ENCODE measurements around the gene LIMS1.

The LIMS1 gene

DNA sequence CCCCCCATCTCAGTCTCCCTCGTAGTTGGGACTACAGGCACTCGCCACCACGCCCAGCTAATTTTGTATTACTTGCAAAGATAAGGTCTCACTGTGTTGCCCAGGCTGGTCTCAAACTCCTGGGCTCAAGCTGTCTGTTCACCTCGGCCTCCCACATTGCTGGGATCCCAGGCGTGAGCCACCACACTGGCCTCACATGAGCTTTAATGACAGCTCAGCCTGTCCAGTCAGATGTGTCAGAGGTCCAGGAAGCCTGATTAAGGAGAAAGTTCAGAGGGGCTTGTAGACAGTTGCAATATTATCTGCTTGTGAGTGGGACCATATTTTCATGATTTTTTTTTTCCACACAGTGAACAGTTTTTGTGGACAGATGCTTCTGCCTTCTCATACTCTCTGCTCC is 82.0 kb downstream of the LIMS1 start:
- no peak for DNase-seq

DNA sequence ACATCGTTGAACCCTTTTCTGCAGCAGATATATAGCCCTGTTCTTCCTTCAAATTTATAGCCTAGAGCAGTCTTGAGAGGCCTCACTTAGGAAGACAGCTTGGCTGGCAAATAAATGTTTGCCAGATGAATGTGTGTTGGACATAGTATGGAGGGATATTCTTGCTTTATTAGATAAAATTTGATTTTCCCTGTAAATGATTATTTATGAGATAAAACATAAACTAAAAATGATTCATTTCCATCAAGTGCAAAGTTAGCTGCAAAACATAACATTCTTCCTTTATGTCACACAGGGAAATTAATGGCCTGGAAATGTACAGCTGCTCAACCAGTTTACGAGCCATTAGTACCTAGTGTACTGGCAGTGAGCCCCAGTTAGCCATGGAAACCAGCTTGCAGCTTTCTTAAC is 82.5 kb downstream of the LIMS1 start:
- peak; percentile 64 for DNase-seq

DNA sequence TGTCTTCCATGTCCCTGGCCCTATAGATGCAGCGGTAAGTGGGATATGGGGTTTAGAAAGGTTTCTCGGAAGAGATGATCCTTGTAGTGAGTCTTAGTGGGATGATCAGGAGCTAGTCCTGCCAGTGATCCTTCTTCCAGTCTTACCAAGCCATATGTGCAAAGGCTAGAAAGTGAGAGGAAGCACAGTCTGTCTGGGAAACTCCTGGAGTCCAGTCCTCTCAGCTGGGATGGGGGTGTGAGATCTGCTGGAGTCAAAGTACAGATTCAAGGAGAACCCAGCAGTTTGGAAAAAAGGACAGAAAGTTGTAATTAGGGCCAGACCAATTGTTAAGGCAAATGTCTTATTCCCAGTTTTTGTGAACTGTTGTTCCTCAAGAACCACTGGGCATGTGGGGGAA is 83.3 kb downstream of the LIMS1 start:
- DNase-seq, result no peak

DNA sequence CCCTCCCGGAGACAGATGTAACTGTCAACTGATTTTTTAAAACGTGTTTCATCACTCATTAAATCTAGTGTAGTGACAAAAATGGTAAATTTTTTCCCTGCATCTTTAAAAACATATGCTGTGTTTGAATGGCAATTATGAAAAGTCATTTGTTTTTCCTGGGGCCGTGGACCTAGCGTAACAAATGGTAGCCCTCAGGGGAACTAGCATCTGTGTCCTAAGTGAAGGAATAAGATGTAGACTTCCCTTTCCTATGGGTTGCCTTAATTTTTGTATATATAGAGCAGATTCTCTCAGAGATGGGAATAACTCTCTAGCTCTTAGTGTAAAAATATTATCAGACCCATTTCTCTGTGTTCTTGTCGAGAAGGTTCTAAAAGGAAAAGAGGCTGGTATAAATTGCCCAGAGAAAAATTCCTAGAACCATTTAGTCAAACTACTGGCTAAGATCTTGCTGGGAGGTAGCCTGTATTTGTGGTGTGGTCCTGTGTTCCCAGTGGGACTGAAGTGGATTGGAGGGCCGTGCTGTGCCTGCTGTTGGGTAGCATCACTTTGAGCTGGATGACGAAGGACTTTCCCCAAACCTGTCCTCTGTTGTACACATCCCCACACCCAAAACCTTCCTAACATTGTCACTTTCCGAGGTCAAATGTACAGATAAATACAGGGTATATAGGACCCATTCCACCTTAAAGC is 85.8 kb downstream of the LIMS1 start:
- no peak for DNase-seq

DNA sequence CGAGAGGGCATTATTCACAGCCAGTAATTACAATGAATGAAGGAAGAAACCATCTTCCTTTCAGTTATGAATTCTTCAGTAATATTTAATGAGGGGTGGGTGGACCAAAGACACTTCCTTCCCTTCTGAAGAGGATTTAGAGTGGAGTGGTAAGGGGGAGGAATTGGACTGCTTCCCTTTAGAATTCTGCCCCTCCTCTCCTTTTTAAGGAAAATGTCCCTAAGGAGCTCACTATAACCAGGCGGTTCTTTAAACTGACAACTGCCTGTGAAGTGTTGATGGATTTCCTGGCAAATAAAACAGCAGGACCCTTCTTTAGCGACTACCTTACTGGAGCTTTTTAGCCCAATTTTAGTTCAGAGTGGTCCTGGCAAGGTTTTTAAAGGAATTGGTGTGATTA is 86.4 kb downstream of the LIMS1 start:
- DNase-seq, result no peak

DNA sequence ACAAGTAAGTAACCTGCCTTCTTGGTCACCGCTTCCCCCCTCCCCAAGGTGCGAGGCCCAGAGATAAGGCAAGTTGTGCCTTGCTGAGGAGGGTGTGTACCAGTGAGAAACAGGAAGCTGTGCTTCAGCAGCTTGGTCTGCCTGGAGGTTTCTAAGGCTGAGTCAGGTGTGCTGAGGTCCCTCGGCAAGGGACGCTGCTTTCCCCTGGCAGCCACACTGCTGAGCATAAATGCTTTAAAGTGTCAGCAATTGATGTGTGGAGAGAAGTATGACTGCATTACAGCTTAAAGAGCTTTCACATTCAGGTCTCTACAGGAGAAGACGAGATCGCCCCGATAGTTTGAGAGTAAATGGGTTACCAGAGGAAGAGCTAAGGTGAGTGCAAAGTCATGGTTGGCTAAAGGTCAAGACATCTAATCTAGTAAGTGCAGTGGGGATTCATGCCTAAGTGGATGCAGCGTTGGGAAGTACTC is 86.9 kb downstream of the LIMS1 start:
- no peak for DNase-seq

DNA sequence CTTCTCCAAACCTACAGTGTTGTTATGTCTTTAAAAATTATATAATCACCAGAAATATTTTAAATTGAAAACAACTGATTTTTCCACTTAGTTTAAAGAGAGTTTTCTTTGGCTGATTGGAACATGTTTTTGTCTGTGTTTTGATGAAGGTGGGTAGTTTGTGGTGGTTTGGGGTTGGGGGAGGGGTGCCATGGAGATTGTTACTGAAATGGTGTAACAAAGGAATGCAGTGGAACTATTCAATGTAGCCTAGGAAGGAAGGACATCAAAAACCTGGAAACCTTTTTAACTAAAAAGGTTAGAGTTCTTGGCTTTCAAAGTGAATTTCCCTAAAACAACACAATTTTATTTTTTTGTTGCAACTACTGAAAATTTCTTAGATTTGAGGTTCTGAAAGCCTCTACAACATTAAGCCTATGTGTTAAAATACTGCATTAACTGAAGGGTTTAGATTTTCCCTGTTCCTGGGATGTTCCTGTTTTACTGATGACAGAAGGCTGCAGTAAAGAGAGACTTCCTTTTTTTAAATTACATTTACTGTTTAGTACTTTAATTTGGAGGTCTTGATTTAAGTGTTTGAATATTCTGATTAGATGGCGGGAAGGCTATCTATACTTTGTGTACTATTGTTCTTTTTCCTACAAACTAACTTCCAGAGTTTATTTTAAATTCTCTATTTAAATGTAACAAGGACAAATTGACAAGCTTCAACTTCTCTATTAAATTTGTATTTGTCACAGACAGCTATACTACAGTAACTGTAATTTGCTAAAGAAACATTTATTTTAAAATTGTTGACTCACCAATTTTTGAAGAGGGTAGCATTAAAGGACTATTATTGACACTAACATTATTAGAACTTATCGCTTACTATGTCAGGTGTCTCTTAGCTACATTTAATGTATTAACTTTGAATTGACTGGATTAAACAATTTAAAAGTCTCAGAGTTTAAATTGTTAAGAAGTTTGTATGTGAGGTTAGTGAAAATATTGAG is 87.7 kb downstream of the LIMS1 start:
- no peak for DNase-seq

DNA sequence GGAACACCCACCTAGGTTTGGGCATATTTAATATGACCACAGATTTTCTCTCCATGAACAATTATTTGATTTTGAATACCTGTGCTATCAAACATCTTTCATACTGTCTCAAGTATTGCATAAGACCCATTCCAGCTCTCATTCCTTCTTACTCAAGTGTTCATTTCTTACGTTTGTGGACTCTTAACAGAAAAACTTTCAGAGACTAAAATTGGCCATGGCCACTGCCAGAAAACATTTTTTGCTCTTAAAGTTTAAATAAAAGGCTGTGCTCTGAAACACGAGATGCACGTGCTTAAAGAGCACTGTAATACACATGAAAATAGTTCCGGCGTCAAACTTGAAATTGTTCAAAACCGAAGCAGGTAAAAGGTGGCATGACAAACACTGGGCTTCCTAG is 89.3 kb downstream of the LIMS1 start:
- DNase-seq, result no peak

DNA sequence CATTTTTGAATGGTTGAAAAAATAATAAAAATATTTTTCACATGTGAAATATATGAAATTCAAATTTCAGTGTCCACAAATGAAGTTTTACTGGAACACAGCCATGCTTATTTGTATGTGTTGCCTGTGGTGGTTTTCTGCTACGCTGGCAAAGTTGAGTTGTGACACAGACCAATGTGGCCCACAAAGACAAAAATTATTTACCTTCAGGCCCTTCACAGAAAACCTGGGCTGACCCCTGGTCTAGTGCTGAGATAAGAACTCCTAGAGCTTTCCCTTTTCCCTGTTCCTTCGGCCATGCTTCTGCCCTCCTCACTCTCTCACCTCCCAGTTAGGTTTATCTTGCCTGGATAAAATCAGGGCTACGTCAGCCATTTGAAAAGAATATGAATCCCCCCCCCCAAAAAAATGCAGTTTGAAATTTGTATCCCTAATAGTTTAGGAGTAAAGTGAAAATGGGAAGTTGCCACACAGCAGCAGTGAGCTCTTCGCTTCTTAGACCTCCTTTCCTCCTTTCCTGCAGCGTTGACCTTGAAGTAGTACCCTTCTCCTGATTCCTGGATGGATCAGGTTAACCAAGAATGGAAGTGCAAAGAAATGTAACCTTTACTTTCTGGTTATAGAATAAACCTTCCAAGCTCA is 91.0 kb downstream of the LIMS1 start:
- no peak for DNase-seq

DNA sequence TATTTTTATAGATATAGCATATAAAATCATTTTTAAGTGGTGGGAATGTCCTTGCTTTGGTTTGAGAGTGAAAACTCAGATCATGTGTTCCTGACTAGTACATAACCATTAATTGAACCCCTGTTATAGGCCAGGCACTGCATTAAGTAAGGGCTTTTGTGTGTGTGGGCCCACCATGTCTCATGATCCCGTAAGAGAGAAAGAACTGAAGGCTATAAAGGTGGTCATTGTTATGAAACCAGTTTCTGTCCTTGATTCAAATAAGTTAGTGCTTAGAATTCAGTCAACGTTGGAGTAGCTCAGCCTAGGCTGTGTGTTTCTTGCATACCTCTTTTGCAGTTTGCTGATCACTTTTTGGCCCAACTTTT is 91.5 kb downstream of the LIMS1 start:
- DNase-seq, result no peak

DNA sequence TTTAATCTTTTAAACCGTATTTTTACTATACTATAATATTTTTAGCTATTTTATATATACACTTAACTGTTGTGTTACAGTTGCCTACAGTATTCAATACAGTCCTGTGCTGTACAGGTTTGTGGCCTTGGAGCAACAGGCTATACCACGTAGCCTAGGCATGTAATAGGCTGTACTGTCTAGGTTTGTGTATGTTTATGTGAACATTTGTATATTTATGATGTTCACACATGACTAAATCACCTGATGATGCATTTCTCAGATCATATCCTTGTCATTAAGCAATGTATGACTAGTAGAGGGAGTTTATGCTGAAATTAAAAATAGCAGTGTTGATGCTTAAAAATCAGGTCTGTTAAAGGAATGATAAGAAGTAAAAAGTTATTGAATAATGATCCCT is 92.7 kb downstream of the LIMS1 start:
- DNase-seq, result no peak

DNA sequence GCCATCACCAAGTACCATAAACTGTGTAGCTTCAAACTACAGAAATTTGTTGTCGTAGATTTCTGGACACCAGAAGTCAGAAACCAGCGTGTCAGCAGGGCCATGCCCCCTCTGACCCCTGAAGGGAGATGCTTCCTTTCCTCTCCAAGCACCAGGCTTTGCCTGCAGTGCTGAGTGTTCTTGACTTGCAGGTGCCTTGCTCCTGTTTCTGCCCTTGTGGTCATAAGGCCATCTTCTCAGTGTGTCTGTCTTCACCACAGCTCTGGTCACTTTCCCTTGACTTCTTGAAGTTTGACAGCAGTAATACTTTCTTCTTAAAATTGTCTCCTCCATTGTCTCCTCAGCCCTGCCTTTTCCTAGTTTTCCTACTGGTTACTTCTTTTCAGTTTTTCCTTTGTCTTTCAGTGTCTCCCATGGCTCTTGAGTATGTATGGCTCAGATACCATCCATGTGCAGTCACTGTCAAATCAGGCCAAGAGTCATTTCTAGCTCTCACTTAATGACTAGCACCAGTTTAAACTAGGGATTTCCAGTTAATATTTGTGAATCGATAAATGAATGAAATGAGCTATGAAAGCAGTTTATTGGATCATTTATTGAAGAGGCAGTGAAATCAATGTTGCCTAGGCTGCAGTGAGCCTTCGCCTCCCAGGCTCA is 93.8 kb downstream of the LIMS1 start:
- DNase-seq, result no peak

DNA sequence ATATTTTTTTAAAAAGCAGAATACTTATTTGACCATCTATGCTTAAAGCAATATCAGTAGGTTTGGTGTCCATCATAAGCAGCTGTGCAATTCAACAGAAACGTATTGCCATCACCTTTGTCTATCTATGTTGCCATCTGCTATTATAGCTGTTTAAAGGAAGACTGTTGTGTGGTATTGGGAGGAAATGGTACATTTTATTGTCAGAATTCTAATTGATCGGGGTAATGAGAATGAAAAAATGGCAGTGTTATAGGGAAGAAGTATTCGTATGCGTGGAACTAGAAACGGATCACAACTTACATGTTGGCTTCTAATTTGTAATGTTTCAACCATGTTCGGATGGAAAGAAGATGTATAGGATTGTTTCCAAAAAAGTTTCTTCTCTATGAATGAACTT is 94.7 kb downstream of the LIMS1 start:
- DNase-seq, result no peak

DNA sequence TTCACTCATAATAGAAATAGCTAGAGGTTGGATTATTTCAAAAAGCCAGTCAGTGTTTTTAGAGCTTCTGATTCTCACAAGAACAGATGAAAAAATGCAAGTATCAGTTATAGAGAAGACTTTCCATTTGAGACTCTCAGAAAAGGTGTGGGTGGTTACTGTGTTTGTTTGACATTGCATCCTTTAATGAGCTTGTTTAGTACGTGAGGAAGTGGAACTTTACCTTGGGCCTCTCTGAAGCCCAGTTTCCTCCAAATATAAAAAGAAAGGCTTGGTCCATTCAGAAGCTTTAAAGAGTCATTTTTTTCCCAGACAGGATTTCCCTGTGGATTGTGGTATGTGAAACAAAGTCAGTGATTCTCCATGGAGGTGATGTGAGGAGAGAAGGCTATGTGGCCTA is 95.1 kb downstream of the LIMS1 start:
- no peak for DNase-seq

DNA sequence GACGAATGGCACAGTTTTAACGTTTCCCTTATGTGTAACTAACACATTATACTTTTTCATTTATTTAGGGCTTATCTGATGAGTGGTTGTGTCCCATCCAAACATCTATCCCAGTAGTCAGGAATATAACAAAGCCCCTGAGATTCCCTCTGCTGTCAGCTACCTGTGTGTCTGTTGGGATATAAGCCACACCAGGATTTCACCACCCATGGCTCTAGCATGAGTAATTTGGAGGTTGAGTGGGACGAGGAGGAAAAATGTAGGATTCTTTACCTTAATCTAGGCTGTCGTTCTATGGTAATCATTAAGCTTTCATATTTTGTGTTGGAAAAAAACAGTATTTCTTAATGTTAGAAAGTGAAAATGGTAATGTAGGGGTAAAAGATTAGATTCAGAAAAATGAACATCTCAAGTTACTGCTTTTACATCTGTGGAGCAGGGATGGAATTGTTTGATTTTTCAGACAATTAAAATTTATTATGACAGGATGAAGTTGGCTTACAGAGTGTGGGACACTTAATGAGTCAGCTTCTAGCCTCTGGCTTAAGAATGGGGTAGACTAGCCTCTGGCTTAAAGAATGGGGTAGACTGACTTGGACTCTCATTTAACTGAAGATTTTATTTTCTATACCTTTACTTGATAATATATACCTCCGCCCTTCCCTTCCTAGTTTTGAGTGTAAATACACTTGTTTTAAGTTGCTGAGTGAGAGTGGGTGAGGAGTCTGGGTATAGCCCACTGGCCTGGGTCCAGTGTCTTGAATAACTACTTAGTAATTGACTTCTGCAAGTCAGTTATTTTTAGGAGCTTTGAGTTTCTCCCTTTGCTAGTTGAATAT is 96.5 kb downstream of the LIMS1 start:
- no peak for DNase-seq

DNA sequence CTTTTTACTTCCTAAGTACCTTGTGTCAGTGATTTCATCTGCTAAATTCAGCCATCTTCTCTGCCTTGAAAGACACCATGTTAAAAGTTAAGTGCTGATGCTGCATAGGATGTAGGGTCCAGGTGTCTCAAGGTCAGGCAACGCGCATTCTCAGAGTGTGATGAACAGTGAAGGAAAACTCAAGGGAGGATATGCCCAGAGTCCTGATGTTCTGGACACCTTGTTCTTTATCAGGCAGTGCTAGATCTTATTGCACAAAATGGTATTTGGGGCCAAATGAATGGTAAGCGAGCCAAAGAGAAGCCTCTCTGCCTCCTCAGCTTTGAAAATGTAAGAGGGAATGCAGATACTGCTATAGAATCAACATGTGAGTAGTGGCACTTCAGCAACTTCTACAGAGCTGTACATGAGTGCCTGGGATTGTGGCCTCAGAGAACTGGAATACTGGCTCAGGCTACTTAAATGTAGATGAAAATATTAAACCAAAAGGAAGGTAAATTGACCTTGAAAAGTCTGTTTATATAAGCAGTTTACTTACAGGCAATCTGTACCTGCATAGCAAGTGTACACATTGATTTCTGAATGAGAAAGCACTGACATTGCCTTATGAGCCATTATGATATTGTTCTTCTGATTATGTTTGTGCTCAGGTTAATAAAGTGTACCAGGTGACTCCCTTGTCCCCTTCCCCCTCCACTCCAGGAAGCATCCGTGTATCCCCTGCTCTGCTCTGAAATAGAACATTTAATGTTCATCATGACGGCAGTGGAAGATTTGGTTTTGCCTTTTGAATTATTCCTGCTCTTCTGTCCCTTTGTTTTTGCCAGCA is 98.3 kb downstream of the LIMS1 start:
- peak; percentile 85 for DNase-seq

DNA sequence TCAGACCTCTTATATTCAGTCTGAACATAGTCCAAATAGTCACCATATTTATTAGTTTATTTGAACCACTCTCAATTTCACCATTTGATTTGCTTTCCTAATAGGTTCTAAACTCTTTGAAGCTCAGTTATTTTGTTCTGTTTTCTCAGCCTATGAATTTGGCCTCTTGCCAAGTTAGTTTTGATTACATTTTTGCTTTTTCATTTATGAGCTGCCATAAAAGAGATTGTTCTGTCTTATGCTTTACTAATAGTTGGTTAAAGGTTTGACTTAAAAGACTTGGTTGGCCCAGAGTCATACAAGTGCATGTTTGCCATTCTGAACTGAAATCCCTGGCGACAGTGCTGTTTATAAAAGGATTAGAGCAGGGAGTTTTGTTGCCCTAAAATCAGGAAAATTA is 99.1 kb downstream of the LIMS1 start:
- DNase-seq, result no peak

DNA sequence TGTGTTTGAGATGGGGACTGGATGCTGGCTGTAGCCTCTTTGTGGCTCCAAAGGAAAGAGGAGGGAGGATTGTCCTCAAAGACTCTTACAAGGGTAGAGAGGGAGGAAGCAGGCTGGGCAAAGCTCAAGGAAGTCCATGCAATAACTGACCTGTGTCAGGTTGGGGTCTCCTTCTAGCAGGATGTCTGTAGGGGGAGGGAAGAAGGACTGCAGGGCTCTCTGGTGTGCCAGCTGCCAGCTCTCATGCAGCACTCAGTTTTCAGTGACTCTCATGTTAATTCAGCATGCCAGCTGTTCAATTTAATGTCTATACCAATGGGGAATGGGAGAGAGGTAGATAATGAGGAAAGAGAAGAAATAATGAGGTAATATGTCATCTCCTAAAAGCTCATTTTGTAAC is 99.7 kb downstream of the LIMS1 start:
- no peak for DNase-seq

DNA sequence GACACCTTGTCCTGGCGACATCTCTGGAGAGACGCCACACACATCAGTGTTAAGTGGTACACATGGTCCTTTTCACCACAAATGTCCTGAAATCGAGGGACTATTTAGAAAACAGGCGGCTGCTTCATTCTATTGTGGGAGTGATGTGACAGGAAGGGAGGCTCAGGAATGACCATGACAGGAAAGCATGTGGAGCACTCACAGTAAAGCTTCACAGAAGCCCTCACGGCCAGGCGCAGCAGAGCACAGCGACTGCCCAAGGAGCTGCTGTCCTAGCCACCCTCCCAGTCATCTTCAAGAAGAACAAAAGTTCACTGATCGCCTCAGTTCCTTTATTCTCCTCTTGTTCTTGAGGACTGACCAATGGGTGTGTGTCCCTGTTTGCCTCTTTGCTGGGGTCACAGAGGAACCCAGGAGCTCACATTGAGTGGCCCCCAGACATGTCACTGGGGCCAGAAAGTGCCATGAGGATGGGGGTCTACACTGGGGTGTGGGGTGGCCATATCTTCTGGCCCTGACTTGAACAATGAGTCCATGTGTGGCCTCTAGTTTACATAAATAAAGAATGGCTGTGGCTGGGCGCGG is 100.4 kb downstream of the LIMS1 start:
- no peak for DNase-seq

DNA sequence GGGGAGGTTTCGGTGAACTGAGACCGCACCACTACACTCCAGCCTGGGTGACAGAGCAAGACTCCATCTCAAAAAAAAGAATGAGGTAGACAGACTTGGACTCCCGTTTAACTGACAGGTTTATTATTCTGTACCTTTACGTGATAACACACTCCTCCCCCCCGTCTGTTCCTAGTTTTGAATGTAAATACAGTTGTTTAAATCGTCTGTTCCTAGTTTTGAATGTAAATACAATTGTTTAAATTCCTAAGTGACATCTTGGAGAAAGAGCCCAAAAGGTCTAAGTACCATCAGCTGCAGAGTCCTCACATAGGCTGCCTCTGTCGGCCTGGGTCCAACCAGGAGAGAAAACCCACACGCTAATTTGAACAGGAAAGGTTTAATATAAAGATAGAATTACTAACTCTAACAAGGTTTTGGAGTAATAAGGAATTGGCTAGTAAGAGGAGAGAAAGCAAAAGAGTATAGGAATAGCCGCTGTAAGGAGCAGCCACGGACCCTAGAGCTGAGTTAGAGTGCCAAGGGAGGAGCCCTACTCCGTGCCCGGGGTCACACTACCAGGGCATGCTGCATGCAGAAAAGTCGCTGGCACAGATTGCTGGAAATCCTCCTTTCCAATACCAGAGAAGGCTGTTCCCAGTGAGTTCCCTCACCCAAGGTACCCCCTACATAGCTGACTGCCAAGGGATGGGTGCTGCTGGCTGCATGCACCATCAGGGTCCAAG is 101.5 kb downstream of the LIMS1 start:
- DNase-seq, result no peak
